A549 (cell line): ENCODE results near the gene RPS6KA2. TPM values are rescaled to one million over a fixed set of nuclear protein-coding genes. Genes with fewer than 3 reads are reported as not detected.
"Not testable (repeated sequence)": the region's sequence is repeated elsewhere in the genome, so short reads cannot be mapped to it uniquely, and the experiment has no call there.

Experiments used
- ATAC-seq, 2 experiments: fragments of 200-7000 bp in 1 of 2; fragments of >200 bp in 1 of 2; cut with Nextera tagmentation in 1 of 2; cut with Tn5 transposase in 1 of 2; 3 replicates each; pipeline versions ENCODE4 v1.8.0 to v1.9.1; 2018 to 2020; ENCODE audit warnings: mild to moderate bottlenecking in 1 of 2, moderate library complexity in 1 of 2
- CTCF ChIA-PET: fragments of 300-600 bp; sonication (Branson Sonifier 250); formaldehyde crosslinking; extraction: SDS; loops from one replicate; lab custom pipeline; 2021; ENCODE audit warnings: antibody characterized with exemption, inconsistent platforms; lab: Yijun Ruan, JAX
- POLR2A ChIA-PET: fragments of 350-600 bp; formaldehyde crosslinking; extraction: SDS; loops from one replicate; lab custom pipeline; 2021; ENCODE audit warnings: antibody characterized with exemption, inconsistent platforms; lab: Yijun Ruan, JAX
- DNase-seq, 2 experiments: peaks; one replicate each; pipeline versions ENCODE4 v3.0.0 to v3.0.0-alpha.2; 2011 to 2016; ENCODE audit warnings: low read depth in 1 of 2, low spot score in 1 of 2
- FAIRE-seq: peaks from 2 replicates; lab custom pipeline; 2011; peaks lifted over from hg19 to GRCh38; lab: Jason Lieb, UNC
- H3K27ac ChIP-seq, 2 experiments: fragments of >200 bp; sonication (Bioruptor Twin); formaldehyde crosslinking; 3 replicates each; pipeline ENCODE4 v1.5.1; 2016 to 2017
- H3K4me1 ChIP-seq: fragments of >200 bp; sonication (Bioruptor Twin); formaldehyde crosslinking; 3 replicates; pipeline ENCODE4 v1.6.1; 2016
- H3K4me2 ChIP-seq: fragments of >200 bp; sonication (Bioruptor Twin); formaldehyde crosslinking; 3 replicates; pipeline ENCODE4 v1.6.1; 2016
- H3K4me3 ChIP-seq: fragments of >200 bp; sonication (Bioruptor Twin); formaldehyde crosslinking; 3 replicates; pipeline ENCODE4 v1.5.1; 2016
- H3K9me3 ChIP-seq: fragments of >200 bp; sonication (Bioruptor Twin); formaldehyde crosslinking; 3 replicates; pipeline ENCODE4 v1.6.1; 2016
- BCL3 ChIP-seq: fragments of >200 bp; sonication (Bioruptor Twin); formaldehyde crosslinking; IDR thresholded peaks from 3 replicates; pipeline ENCODE4 v1.6.1; 2016
- CHD4 ChIP-seq: fragments of 200-600 bp; sonication (generic); IDR thresholded peaks from 2 replicates; pipeline ENCODE4 v1.6.1; 2016; ENCODE audit warnings: antibody characterized with exemption, mild to moderate bottlenecking, borderline replicate concordance
- CTCF ChIP-seq: fragments of >200 bp; sonication (Bioruptor Twin); formaldehyde crosslinking; IDR thresholded peaks from 3 replicates; pipeline ENCODE4 v1.5.1; 2016
- EHMT2 ChIP-seq: fragments of 200-600 bp; sonication (generic); IDR thresholded peaks from 2 replicates; pipeline ENCODE4 v1.6.1; 2016; ENCODE audit warnings: antibody characterized with exemption, low read depth, mild to moderate bottlenecking, moderate library complexity
- GATA3 ChIP-seq: IDR thresholded peaks from 2 replicates; pipeline ENCODE4 v1.6.1; 2012; ENCODE audit warnings: borderline replicate concordance
- HDAC2 ChIP-seq: fragments of 200-600 bp; sonication (generic); IDR thresholded peaks from 2 replicates; pipeline ENCODE4 v1.6.1; 2016
- KDM1A ChIP-seq: fragments of 200-600 bp; sonication (generic); IDR thresholded peaks from 2 replicates; pipeline ENCODE4 v1.6.1; 2016; ENCODE audit warnings: low read depth, mild to moderate bottlenecking
- KDM5A ChIP-seq: fragments of 200-600 bp; sonication (generic); IDR thresholded peaks from 2 replicates; pipeline ENCODE4 v1.6.1; 2016; ENCODE audit warnings: antibody characterized with exemption, mild to moderate bottlenecking
- NFE2L2 ChIP-seq: fragments of 150-350 bp; conservative IDR thresholded peaks from 2 replicates; pipeline ENCODE4 v1.6.1; 2014; ENCODE audit warnings: low read length
- RARB ChIP-seq: fragments of 250-450 bp; sonication (Bioruptor Pico); IDR thresholded peaks from 2 replicates; pipeline ENCODE4 v1.8.0; 2021; ENCODE audit warnings: mild to moderate bottlenecking, moderate library complexity
- REST ChIP-seq: fragments of 200-600 bp; sonication (generic); IDR thresholded peaks from 2 replicates; pipeline ENCODE4 v1.6.1; 2016; ENCODE audit warnings: antibody characterized with exemption, mild to moderate bottlenecking, moderate library complexity
- RNF2 ChIP-seq: fragments of 200-600 bp; sonication (generic); IDR thresholded peaks from 2 replicates; pipeline ENCODE4 v1.6.1; 2016; ENCODE audit warnings: low read depth, mild to moderate bottlenecking, antibody characterized with exemption, moderate library complexity, borderline replicate concordance
- SMC3 ChIP-seq: fragments of >200 bp; sonication (Bioruptor Twin); formaldehyde crosslinking; IDR thresholded peaks from 3 replicates; pipeline ENCODE4 v1.6.1; 2018; ENCODE audit warnings: inconsistent platforms
- SREBF2 ChIP-seq: fragments of 450-650 bp; IDR thresholded peaks from 2 replicates; pipeline ENCODE4 v1.6.1; 2014; ENCODE audit warnings: mild to moderate bottlenecking, moderate library complexity
- TFCP2L1 ChIP-seq: fragments of 250-450 bp; sonication (Bioruptor Pico); IDR thresholded peaks from 2 replicates; pipeline ENCODE4 v1.5.0; 2021; ENCODE audit warnings: mild to moderate bottlenecking
- ZFP36 ChIP-seq: fragments of 450-650 bp; IDR thresholded peaks from 2 replicates; pipeline ENCODE4 v1.6.1; 2014; ENCODE audit warnings: borderline replicate concordance; ENCODE audit not compliant: partially characterized antibody
- ZNF302 ChIP-seq: fragments of 250-450 bp; sonication (Bioruptor Pico); IDR thresholded peaks from 2 replicates; pipeline ENCODE4 v1.9.0; 2021; ENCODE audit warnings: inconsistent platforms, mild to moderate bottlenecking, moderate library complexity
- WGBS: methylation state at CpG from one replicate; pipeline ENCODE4 v1.1.6; 2017; ENCODE audit errors: missing lambda C conversion rate; 5-methylcytosine and 5-hydroxymethylcytosine counted together
- polyA plus RNA-seq, 4 experiments: library from polyadenylated mRNA; depleted of rRNA in 3 of 4; stranded (reverse); fragments of >200 nt; fragmentation: RNase III in 1 of 4; extraction: RNeasy Plus Mini Kit Qiagen cat#74134 plus additional on column Dnase treatment in 1 of 4; gene quantifications; 2 replicates in 3 of 4; 3 replicates in 1 of 4; pipeline ENCODE4 v1.2.3, GENCODE V29; 2011 to 2017
- TF ChIP-seq, protein P1 (sequence below): fragments of >200 bp; sonication (Bioruptor Twin); formaldehyde crosslinking; IDR thresholded peaks from 2 replicates; pipeline ENCODE4 v1.6.1; 2016

Gene RPS6KA2
- polyA plus RNA-seq, 2 of the 4 experiments (the other 2 are of a cell fraction) = 0.19 TPM; not detected in 1

- DNase-seq (no peak), FAIRE-seq (no peak), ATAC-seq (no peak)
- ChIA-PET POLR2A (no interaction called here), CTCF (interaction anchor here (0.6 kb wide), 1 partner anchor 163 kb away, joined by 3 read pairs; no protein-coding TSS in a partner anchor)
- WGBS = 47% methylated on average over 6 of the region's 6 CpGs
- H3K9me3 ChIP-seq = no peaks in the 10 kb centered on the region
- TF ChIP-seq, protein P1, sequence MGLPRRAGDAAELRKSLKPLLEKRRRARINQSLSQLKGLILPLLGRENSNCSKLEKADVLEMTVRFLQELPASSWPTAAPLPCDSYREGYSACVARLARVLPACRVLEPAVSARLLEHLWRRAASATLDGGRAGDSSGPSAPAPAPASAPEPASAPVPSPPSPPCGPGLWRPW = no peak
- TF ChIP-seq KDM5A = no peak
- TF ChIP-seq RARB (CRISPR knock-in tag) = no peak
- no peak for TF ChIP-seq REST
- TF ChIP-seq SMC3 = no peak
- no peak for TF ChIP-seq BCL3
- TF ChIP-seq KDM1A = no peak
- TF ChIP-seq RNF2 = no peak
- TF ChIP-seq EHMT2 = no peak
- TF ChIP-seq ZNF302 (CRISPR knock-in tag) = no peak
- H3K4me3 ChIP-seq = no peak overlapping the region
- H3K4me1 ChIP-seq = no peaks in the 10 kb centered on the region
- H3K27ac ChIP-seq = no peak overlapping the region
- H3K4me2 ChIP-seq = no peak overlapping the region
These were observed 9.3 kb upstream of the RPS6KA2 start for GRCh38 chr6:166636191-166636933.

DNA sequence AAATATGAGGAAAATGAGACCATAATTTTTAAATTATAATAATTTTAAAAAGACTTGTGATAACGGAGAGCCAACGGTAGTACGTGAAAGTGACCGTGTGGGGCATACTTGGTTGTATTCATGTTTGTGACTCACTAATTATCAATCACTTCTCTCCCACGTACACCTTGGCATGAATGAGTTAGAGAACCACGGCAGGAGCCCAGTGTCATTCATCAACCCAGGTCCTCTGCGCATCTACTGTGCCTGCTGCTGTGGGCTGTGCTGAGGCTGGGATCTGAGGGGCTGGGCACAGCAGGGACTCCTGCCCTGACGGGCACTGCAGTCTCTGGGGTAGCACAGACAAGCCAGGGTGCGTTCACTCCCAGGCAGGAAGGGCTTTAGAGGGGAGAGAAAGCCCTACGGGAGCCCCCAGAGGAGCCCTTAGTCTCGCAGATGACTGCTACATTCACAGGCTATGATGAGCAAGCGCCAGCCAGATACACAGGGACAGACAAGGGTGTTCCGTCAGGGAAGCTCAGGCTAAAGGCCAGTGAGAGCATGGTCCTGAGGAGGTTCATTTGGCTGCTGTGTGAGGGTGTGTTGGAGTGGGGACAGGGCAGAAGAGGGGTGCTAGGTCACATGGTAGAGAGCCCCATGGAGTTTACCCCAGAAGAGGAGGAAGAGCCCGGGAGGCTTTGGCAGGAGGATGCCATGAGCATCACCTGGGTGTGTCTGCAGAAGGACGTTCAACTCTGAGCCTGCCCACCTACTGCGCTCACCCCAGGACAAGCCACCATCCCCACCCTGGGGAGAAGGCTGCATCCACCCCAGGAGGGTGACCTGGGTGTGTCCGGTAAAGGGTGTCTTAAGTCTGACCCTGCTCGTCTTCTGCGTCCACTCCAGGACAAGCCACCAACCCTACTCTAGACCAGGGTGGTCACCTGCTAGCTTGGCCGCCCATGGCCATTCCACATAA lies 8.2 kb upstream of the RPS6KA2 start:
- no peak overlapping the region for H3K4me3 ChIP-seq
- DNase-seq (no peak), FAIRE-seq (no peak), ATAC-seq (no peak)
- no peaks in the 10 kb centered on the region for H3K4me1 ChIP-seq
- CTCF ChIA-PET = interaction anchor here (0.6 kb wide), 1 partner anchor 164 kb away, joined by 3 read pairs; no protein-coding TSS in a partner anchor
- 69% methylated on average over 14 of the region's 20 CpGs for WGBS
- H3K27ac ChIP-seq = no peak overlapping the region
- H3K9me3 ChIP-seq = no peaks in the 10 kb centered on the region
- H3K4me2 ChIP-seq = no peak overlapping the region
- POLR2A ChIA-PET = no interaction called here
- TF ChIP-seq NFE2L2 = no peak
- TF ChIP-seq HDAC2 = no peak
- TF ChIP-seq SMC3 = no peak
- no peak for TF ChIP-seq CHD4
- TF ChIP-seq TFCP2L1 = no peak
- no peak for TF ChIP-seq ZFP36
- no peak for TF ChIP-seq GATA3
- no peak for TF ChIP-seq SREBF2
- no peak for TF ChIP-seq CTCF

DNA sequence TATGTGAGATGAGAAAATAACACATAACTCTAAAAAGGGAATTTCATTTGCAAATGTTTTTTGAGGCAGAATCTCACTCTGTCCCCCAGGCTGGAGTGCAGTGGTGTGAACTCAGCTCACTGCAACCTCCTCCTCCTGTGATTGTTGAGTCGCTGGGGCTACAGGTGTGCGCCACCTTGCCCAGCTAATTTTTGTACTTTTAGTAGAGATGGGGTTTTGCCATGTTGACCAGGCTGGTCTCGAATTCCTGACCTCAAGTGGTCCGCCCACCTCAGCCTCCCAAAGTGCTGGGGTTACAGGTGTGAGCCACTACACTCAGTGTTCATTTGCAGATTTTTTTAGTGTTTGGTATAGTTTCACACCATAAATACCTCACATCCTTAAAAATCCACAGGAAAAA lies 7.5 kb upstream of the RPS6KA2 start:
- H3K4me1 ChIP-seq, H3K9me3 ChIP-seq, H3K4me3 ChIP-seq, CTCF ChIA-PET, POLR2A ChIA-PET, DNase-seq, FAIRE-seq, H3K4me2 ChIP-seq, H3K27ac ChIP-seq, ATAC-seq: not testable (repeated sequence)
- WGBS = 52% methylated on average over 4 of the region's 4 CpGs
